Muscle of back (tissue), 10 donors: Measurements from ENCODE around the gene CUL4A. TPM values are rescaled to one million over a fixed set of nuclear protein-coding genes. Genes with fewer than 3 reads are reported as not detected.

Source experiments
- polyA plus RNA-seq, 10 donors: library from polyadenylated mRNA; unstranded; fragments of 120-200 nt; gene quantifications; one replicate each; pipeline ENCODE4 v1.2.1, GENCODE V29; 2013; ENCODE audit not compliant: insufficient read length in 10 of 10

The CUL4A gene
- polyA plus RNA-seq, 10 donors = 53.9 to 86.4 (median 69.7) TPM

Other genes with a start within 250 kb of the CUL4A start
- 10 to 100 TPM; 18.2 to 31.6 (median 20.6) TPM for gene MCF2L, start 240.4 kb upstream of the CUL4A start, polyA plus RNA-seq
- 1 to 10 TPM in 7 of 10 donors, under 1 TPM in 3; 0.40 to 3.6 (median 1.8) TPM for gene F7, start 103.8 kb upstream of the CUL4A start, polyA plus RNA-seq
- 10 to 100 TPM; 10.8 to 30.6 (median 19.8) TPM for gene F10, start 86.8 kb upstream of the CUL4A start, polyA plus RNA-seq
- under 1 TPM in 2 of 10 donors, not detected in 8; 0.14 to 0.19 TPM for gene PROZ, start 51.0 kb upstream of the CUL4A start, polyA plus RNA-seq
- 10 to 100 TPM; 30.8 to 55.4 (median 42.6) TPM for gene PCID2, start 944 bp upstream of the CUL4A start, polyA plus RNA-seq
- gene LAMP1, start 87.6 kb downstream of the CUL4A start, polyA plus RNA-seq = 100 to 1,000 TPM in 2 of 10 donors, 10 to 100 TPM in 8; 81.9 to 120 (median 93.2) TPM
- 1 to 10 TPM; 2.4 to 5.8 (median 3.8) TPM for gene GRTP1, start 154.5 kb downstream of the CUL4A start, polyA plus RNA-seq
- 100 to 1,000 TPM; 124 to 270 (median 245) TPM for gene ADPRHL1, start 243.9 kb downstream of the CUL4A start, polyA plus RNA-seq